ENCODE measurements around the gene NUFIP1. TPM values are rescaled to one million over a fixed set of nuclear protein-coding genes. Genes with fewer than 3 reads are reported as not detected.
"Not testable (repeated sequence)": the region's sequence is repeated elsewhere in the genome, so short reads cannot be mapped to it uniquely, and the experiment has no call there.

NUFIP1 gene
- polyA plus RNA-seq, 3 donors, result 12.9 to 14.9 (median 13.0) TPM

GRCh38 chr13:44971656-44972595 is 17.3 kb downstream of the NUFIP1 start:
- no peak for DNase-seq (ENCODE audit: low read depth in 3 of 3, low spot score in 2 of 3)

- DNase-seq (ENCODE audit: low read depth in 3 of 3, low spot score in 2 of 3), result peak in 1 of 3 donors; percentile 52
Observed at GRCh38 chr13:44969551-44970484, 19.5 kb downstream of the NUFIP1 start.

GRCh38 chr13:44968434-44968815 is 20.8 kb downstream of the NUFIP1 start:
- no peak for DNase-seq (ENCODE audit: low read depth in 3 of 3, low spot score in 2 of 3)

- no peak for DNase-seq (ENCODE audit: low read depth in 3 of 3, low spot score in 2 of 3)
Observed at GRCh38 chr13:44967704-44968433, 21.4 kb downstream of the NUFIP1 start.

GRCh38 chr13:44961997-44962396 is 27.3 kb downstream of the NUFIP1 start:
- DNase-seq (ENCODE audit: low read depth in 3 of 3, low spot score in 2 of 3), result no peak

GRCh38 chr13:44955406-44955805 is 33.9 kb downstream of the NUFIP1 start:
- DNase-seq (ENCODE audit: low read depth in 3 of 3, low spot score in 2 of 3), result no peak

- no peak for DNase-seq (ENCODE audit: low read depth in 3 of 3, low spot score in 2 of 3)
Observed at GRCh38 chr13:44954224-44954623, 35.0 kb downstream of the NUFIP1 start.

GRCh38 chr13:44952671-44953070 is 36.6 kb downstream of the NUFIP1 start:
- DNase-seq (ENCODE audit: low read depth in 3 of 3, low spot score in 2 of 3), result no peak

- DNase-seq (ENCODE audit: low read depth in 3 of 3, low spot score in 2 of 3), result no peak
Observed at GRCh38 chr13:44951184-44951583, 38.1 kb downstream of the NUFIP1 start.

- not testable (repeated sequence) for DNase-seq (ENCODE audit: low read depth in 3 of 3, low spot score in 2 of 3)
Observed at GRCh38 chr13:44943411-44943810, 45.9 kb downstream of the NUFIP1 start.

GRCh38 chr13:44938854-44939253 is 50.4 kb downstream of the NUFIP1 start:
- DNase-seq (ENCODE audit: low read depth in 3 of 3, low spot score in 2 of 3), result no peak

GRCh38 chr13:44936246-44936645 is 53.0 kb downstream of the NUFIP1 start:
- DNase-seq (ENCODE audit: low read depth in 3 of 3, low spot score in 2 of 3), result no peak

GRCh38 chr13:44934724-44935123 is 54.5 kb downstream of the NUFIP1 start:
- DNase-seq (ENCODE audit: low read depth in 3 of 3, low spot score in 2 of 3), result no peak

- DNase-seq (ENCODE audit: low read depth in 3 of 3, low spot score in 2 of 3), result no peak
Observed at GRCh38 chr13:44932850-44933251, 56.4 kb downstream of the NUFIP1 start.

- DNase-seq (ENCODE audit: low read depth in 3 of 3, low spot score in 2 of 3), result no peak
Observed at GRCh38 chr13:44932171-44932849, 57.0 kb downstream of the NUFIP1 start.

- DNase-seq (ENCODE audit: low read depth in 3 of 3, low spot score in 2 of 3), result no peak
Observed at GRCh38 chr13:44930963-44931623, 58.2 kb downstream of the NUFIP1 start.

GRCh38 chr13:44930280-44930679 is 59.0 kb downstream of the NUFIP1 start:
- DNase-seq (ENCODE audit: low read depth in 3 of 3, low spot score in 2 of 3), result no peak

GRCh38 chr13:44929692-44930091 is 59.6 kb downstream of the NUFIP1 start:
- no peak for DNase-seq (ENCODE audit: low read depth in 3 of 3, low spot score in 2 of 3)

- no peak for DNase-seq (ENCODE audit: low read depth in 3 of 3, low spot score in 2 of 3)
Observed at GRCh38 chr13:44927968-44928367, 61.3 kb downstream of the NUFIP1 start.
